Stimulated activated CD8-positive, alpha-beta memory T cell treated with anti-CD3 and anti-CD28 coated beads, Interleukin-4, amount 100 ng/mL, for 4 hours (primary cell): ENCODE results near the gene BCAS3.

ENCODE experiments used
- DNase-seq, 2 donors: peaks; one replicate each; pipeline ENCODE4 v3.0.0-alpha.2; 2020; ENCODE audit warnings: low read depth in 2 of 2, low spot score in 1 of 2

Gene BCAS3

GRCh38 chr17:61149106-61149825, 471.6 kb downstream of the BCAS3 start:
- no peak for DNase-seq

GRCh38 chr17:61149862-61150362, 472.3 kb downstream of the BCAS3 start:
- no peak for DNase-seq

- DNase-seq: no peak
Observed at GRCh38 chr17:61150686-61151299, 473.1 kb downstream of the BCAS3 start.

GRCh38 chr17:61152898-61153297, 475.2 kb downstream of the BCAS3 start:
- DNase-seq: no peak

- DNase-seq: no peak
Observed at GRCh38 chr17:61155590-61156237, 478.1 kb downstream of the BCAS3 start.

- DNase-seq: no peak
Observed at GRCh38 chr17:61157246-61157886, 479.7 kb downstream of the BCAS3 start.

- no peak for DNase-seq
Observed at GRCh38 chr17:61158376-61158775, 480.7 kb downstream of the BCAS3 start.

- DNase-seq: no peak
Observed at GRCh38 chr17:61159221-61159814, 481.7 kb downstream of the BCAS3 start.

GRCh38 chr17:61160204-61160603, 482.6 kb downstream of the BCAS3 start:
- DNase-seq: no peak

GRCh38 chr17:61160789-61161445, 483.3 kb downstream of the BCAS3 start:
- no peak for DNase-seq

GRCh38 chr17:61161615-61162134, 484.0 kb downstream of the BCAS3 start:
- no peak for DNase-seq

- no peak for DNase-seq
Observed at GRCh38 chr17:61164517-61164916, 486.9 kb downstream of the BCAS3 start.

GRCh38 chr17:61167075-61167474, 489.4 kb downstream of the BCAS3 start:
- DNase-seq: no peak

- DNase-seq: no peak
Observed at GRCh38 chr17:61168506-61168905, 490.9 kb downstream of the BCAS3 start.

GRCh38 chr17:61174310-61174709, 496.7 kb downstream of the BCAS3 start:
- no peak for DNase-seq

GRCh38 chr17:61175298-61176142, 497.9 kb downstream of the BCAS3 start:
- DNase-seq: no peak

GRCh38 chr17:61177351-61177750, 499.7 kb downstream of the BCAS3 start:
- DNase-seq: no peak

GRCh38 chr17:61178284-61178683, 500.6 kb downstream of the BCAS3 start:
- DNase-seq: no peak

- no peak for DNase-seq
Observed at GRCh38 chr17:61179380-61179806, 501.7 kb downstream of the BCAS3 start.

- DNase-seq: no peak
Observed at GRCh38 chr17:61183793-61184192, 506.1 kb downstream of the BCAS3 start.
